Ishikawa (cell line): Measurements from ENCODE around the gene CCT5.

ENCODE experiments used
- CEBPB ChIP-seq: IDR thresholded peaks from 2 replicates; pipeline ENCODE4 v1.6.1; 2012
- NFIC ChIP-seq: IDR thresholded peaks from 2 replicates; pipeline ENCODE4 v1.6.1; 2012
- TF ChIP-seq, protein P1 (sequence below): IDR thresholded peaks from 2 replicates; pipeline ENCODE4 v1.6.1; 2012
- TF ChIP-seq, protein P2 (sequence below): IDR thresholded peaks from 2 replicates; pipeline ENCODE4 v1.6.1; 2012

DNA sequence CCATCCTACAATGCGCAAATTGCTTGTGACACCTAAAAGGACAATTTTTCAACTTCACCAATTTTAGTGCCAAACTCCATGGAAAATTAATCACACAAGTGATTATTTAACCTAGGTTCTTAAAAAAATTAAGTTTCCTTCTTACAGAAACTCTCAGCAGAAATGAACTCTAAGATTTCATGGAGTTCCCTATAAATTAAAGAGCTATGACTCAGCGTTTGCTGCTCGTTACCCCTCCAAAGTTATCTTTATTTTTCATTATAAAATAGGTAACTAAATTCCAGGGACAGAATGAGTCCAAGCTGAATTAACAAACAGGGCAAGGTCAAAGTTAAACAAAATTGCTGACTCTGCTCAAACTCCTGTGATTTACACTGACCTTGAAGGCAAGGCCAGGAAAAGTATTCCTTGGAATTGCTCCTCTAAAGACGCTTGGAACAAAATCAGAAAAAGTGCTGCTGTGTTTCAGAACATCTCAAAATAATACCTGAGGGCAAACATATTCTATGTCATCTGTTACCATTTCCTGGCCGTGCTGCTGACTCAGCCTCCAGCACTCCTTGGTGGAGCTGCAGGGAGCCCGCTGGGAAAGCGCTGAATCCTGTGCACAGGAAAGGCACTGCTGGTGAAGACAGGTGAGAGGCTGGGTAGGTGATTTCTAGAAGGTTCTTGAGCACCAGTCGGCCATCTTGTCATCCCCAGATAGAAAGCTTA, 60.1 kb downstream of the CCT5 start:
- TF ChIP-seq, protein P1, sequence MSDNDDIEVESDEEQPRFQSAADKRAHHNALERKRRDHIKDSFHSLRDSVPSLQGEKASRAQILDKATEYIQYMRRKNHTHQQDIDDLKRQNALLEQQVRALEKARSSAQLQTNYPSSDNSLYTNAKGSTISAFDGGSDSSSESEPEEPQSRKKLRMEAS: 0 out of 2 replicates have a peak, but pooled peaks have one; percentile 38
- TF ChIP-seq, protein P2, sequence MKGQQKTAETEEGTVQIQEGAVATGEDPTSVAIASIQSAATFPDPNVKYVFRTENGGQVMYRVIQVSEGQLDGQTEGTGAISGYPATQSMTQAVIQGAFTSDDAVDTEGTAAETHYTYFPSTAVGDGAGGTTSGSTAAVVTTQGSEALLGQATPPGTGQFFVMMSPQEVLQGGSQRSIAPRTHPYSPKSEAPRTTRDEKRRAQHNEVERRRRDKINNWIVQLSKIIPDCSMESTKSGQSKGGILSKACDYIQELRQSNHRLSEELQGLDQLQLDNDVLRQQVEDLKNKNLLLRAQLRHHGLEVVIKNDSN: no peak
- TF ChIP-seq NFIC: no peak
- TF ChIP-seq CEBPB: no peak
